GM23248 (cell line): ENCODE data around the gene CDK5RAP3.

Source experiments
- EZH2 ChIP-seq: fragments of 200-600 bp; sonication (generic); IDR thresholded peaks from 2 replicates; pipeline ENCODE4 v1.6.1; 2018; ENCODE audit warnings: antibody characterized with exemption, mild to moderate bottlenecking; ENCODE audit not compliant: insufficient read depth, poor library complexity, severe bottlenecking
- EZH2phosphoT487 ChIP-seq: fragments of 200-600 bp; sonication (generic); IDR thresholded peaks from 2 replicates; pipeline ENCODE4 v1.6.1; 2018; ENCODE audit warnings: antibody characterized with exemption, moderate library complexity, mild to moderate bottlenecking, low read depth; ENCODE audit not compliant: insufficient read depth

- TF ChIP-seq EZH2 (no peak), EZH2phosphoT487 (no peak)
Measured at GRCh38 chr17:47981462-47981861, 10.5 kb downstream of the CDK5RAP3 start.
